Measurements from ENCODE around the gene ASAP2.

DNA sequence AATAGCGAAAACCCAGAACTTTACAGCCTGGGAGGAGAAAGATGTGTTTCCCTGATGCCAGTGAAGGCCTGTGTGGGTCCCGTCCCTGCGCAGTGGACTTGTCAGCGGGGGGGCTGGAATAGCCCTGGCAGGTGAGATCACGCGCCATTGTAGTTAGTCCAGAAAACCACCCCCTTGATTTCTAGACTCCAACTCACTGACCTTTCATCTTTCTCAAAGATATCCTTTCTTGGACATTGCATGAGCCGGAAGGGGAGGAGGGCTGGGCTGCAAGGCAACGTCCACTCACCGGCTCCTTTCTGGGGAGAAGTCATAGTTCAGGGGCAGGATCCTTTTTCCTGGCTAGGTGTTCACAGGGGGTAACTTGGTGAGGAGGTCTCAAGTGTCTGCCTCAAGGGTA, 22.3 kb upstream of the ASAP2 start:
- TF ChIP-seq PAX5 (IDR thresholded peaks at IDR 0.05; ENCODE audit: insufficient read depth, low read length, severe bottlenecking) (no peak), POLR2A (IDR thresholded peaks at IDR 0.05; ENCODE audit: low read depth, low read length) (no peak), TAF1 (IDR thresholded peaks at IDR 0.05; ENCODE audit: low read depth, low read length) (no peak)
